NCI-H446 (cell line): ENCODE data around the gene B3GLCT.
"Not testable (repeated sequence)": the region's sequence is repeated elsewhere in the genome, so short reads cannot be mapped to it uniquely, and the experiment has no call there.

Experiments
- DNase-seq, 2 experiments: peaks; one replicate each; lab custom pipeline; 2025; lab: John Stamatoyannopoulos, UW

Gene B3GLCT

GRCh38 chr13:31278869-31279268, 79.1 kb downstream of the B3GLCT start:
- no peak for DNase-seq

GRCh38 chr13:31282741-31283455, 83.1 kb downstream of the B3GLCT start:
- DNase-seq, result no peak

GRCh38 chr13:31286930-31287329, 87.2 kb downstream of the B3GLCT start:
- no peak for DNase-seq

GRCh38 chr13:31301119-31301518, 101.3 kb downstream of the B3GLCT start:
- DNase-seq, result no peak

GRCh38 chr13:31310356-31310755, 110.6 kb downstream of the B3GLCT start:
- no peak for DNase-seq

GRCh38 chr13:31310786-31311185, 111.0 kb downstream of the B3GLCT start:
- peak; percentile 93 to 97 for DNase-seq

- DNase-seq, result no peak
Measured at GRCh38 chr13:31311921-31312320, 112.1 kb downstream of the B3GLCT start.

- DNase-seq, result no peak
Measured at GRCh38 chr13:31314961-31315360, 115.2 kb downstream of the B3GLCT start.

GRCh38 chr13:31320946-31321345, 121.2 kb downstream of the B3GLCT start:
- no peak for DNase-seq

- DNase-seq, result no peak
Measured at GRCh38 chr13:31321457-31321856, 121.7 kb downstream of the B3GLCT start.

GRCh38 chr13:31322026-31322425, 122.3 kb downstream of the B3GLCT start:
- DNase-seq, result peak in 1 of 2 experiments; percentile 6

GRCh38 chr13:31322702-31323405, 123.1 kb downstream of the B3GLCT start:
- no peak for DNase-seq

GRCh38 chr13:31327182-31327860, 127.5 kb downstream of the B3GLCT start:
- no peak for DNase-seq

- DNase-seq, result no peak
Measured at GRCh38 chr13:31328549-31329235, 128.9 kb downstream of the B3GLCT start.

GRCh38 chr13:31330236-31330635, 130.5 kb downstream of the B3GLCT start:
- DNase-seq, result no peak

- no peak for DNase-seq
Measured at GRCh38 chr13:31331068-31331467, 131.3 kb downstream of the B3GLCT start.

GRCh38 chr13:31334547-31334946, 134.8 kb downstream of the B3GLCT start:
- DNase-seq, result no peak

- DNase-seq, result no peak
Measured at GRCh38 chr13:31334994-31335557, 135.3 kb downstream of the B3GLCT start.

GRCh38 chr13:31339616-31340015, 139.8 kb downstream of the B3GLCT start:
- not testable (repeated sequence) for DNase-seq

GRCh38 chr13:31340848-31341247, 141.1 kb downstream of the B3GLCT start:
- DNase-seq, result not testable (repeated sequence)

GRCh38 chr13:31346891-31347290, 147.1 kb downstream of the B3GLCT start:
- no peak for DNase-seq

GRCh38 chr13:31349156-31349555, 149.4 kb downstream of the B3GLCT start:
- no peak for DNase-seq
